GM04503 (cell line): Measurements from ENCODE around the gene C9orf43.

Experiments used
- DNase-seq: peaks from one replicate; pipeline ENCODE4 v3.0.0-alpha.2; 2012; ENCODE audit warnings: low read depth

C9orf43 gene

DNA sequence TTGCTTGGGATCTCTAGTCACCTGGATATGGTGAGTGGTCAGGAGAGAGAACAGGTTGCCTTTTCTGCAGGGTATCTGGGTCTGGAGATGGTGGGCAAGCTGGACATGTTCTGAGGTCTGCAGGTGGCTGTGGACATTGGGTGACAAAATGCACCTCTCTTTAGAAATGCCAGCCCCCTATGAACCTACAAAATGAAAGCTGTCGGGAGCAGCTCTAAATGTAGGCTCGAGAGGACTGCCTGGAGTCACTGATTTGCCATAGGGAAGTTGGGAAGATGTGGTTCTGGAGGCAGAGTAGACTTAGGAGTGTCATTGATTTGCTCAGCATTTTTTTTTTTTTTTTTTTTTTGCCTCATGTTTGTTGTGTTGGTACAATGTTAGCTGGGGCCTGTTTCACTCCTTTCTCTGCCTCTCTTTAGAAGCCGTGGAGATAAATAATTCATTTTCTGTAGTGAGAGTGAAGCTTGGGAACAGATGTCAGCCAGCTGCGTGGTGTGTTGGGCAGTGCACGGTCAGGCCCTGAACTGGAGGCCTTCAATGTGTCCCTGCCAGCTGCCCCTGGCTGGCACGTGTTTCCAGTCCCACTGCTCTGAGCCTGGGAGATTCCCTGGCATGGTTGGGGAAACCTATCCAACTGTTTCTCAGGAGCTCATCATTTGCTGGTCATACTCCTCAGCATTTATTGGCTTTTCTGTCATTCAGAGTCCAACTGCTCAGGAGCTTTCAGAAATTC, 58.3 kb downstream of the C9orf43 start:
- no peak for DNase-seq

- no peak for DNase-seq
Observed at GRCh38 chr9:113471143-113471542, 60.6 kb downstream of the C9orf43 start.

DNA sequence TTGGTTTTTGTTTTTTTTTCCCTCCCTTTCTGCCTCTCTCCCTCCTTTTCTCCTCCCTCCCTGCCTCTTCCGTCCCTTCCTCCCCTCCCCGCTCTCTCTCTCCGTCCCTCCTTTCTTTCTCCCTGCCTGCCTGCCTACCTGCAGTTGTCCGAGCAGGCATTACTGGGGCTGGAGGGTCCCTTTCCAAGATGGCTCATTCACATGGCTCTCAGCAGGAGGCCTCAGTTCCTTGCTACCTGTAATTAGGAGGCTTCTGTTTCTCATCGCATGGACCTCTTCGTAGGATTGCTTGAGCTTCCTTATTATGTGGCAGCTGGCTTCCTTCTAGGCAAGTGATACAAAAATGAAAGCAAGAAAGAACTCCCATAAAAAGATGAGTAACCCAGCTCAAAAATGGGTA, 61.0 kb downstream of the C9orf43 start:
- no peak for DNase-seq

GRCh38 chr9:113472199-113472598, 61.7 kb downstream of the C9orf43 start:
- DNase-seq = no peak

DNA sequence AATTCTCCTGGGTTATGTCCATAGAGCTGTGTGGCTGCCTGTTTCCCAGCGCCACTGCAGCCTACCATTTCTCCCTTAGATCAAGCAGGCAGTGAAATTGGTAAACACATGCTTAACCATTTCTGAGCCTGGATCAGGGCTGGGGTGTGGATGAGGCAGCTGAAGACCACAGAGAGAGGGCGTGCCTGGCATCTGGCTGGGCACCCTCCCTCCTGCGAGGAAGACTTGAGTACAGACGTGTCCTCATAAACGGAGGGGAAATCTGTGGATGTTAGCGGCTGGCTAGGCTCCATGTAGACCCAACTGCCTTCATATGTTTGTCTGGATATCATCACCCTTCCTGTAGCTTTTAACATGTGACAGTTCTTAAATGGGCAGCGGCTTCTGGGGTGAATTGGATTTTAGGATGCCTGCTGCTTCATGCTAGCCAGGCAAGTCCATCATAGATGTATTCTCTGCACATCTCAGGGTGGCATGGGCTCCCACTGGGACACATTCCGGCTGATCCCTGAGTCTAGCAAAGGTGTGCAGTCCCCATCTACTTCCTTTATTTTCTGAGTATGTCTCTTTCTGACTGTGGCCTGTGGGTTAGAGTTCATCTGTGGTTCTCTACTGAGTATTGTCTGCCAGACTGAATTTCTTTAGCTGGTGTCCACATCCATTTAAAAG, 63.9 kb downstream of the C9orf43 start:
- no peak for DNase-seq

- DNase-seq = no peak
Observed at GRCh38 chr9:113475031-113475430, 64.5 kb downstream of the C9orf43 start.

DNA sequence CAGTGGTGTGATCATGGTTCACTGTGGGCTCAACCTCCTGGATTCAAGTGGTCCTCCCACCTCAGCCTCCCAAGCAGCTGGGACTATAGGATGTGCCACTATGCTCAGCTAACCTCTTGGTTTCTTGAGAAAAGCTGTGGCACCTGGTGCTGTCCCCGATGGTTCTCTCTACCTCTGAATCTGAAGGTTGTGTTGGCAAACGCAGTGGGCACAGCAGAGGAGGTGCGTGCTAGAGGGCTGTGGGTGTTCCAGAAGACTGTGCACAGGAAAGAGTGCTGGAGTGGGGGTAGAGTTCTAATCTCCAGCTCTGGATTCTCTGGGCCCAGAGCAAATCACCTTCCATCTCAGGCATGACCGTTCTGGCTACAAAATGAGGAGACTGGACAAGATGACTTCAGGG, 65.4 kb downstream of the C9orf43 start:
- DNase-seq = no peak

GRCh38 chr9:113476511-113476916, 66.0 kb downstream of the C9orf43 start:
- DNase-seq = no peak

DNA sequence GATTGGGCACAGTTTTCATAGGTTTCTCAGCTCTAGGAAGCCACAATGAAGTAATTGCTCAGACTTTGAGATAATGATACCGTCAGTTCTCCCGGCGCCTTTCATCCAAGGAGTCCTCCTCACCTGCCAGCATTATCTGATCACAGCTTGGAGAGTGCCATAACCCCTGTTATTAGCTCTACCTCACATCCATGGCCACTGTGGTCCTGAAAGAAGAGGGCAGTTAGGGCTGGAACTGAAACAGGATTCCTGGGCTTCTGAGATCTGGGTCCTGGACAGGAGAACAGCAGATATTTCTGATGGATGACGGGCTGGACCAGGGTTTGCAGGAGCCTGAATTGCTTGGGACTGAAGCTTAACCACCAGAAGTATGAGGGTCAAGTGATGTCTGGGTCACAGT, 66.5 kb downstream of the C9orf43 start:
- no peak for DNase-seq

- DNase-seq = no peak
Observed at GRCh38 chr9:113477661-113478060, 67.1 kb downstream of the C9orf43 start.

DNA sequence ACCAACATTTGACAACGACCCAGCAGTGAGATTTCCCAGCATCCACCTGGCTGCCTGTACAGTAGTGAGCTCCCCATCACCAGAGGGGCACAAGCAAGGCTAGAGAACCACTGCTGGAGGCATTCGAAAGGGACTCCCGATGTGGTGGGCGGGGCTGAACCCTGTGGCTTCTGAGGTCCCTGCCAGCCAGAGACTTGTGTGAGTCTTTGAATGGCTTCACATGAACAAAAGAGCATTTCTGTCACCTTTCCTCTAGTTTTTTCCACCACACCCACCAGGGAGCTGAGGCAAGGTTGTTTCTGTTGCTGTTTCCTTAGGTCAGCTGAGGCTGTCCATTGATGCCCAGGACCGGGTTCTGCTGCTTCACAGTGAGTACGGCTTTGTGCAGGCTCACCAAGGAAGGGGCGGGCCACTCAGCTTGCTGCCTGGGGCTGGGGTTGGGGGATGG, 68.7 kb downstream of the C9orf43 start:
- no peak for DNase-seq
